Transverse colon (tissue), 3 donors: Measurements from ENCODE around the gene FHAD1.

ENCODE experiments used
- POLR2A ChIP-seq: fragments of 450-650 bp; IDR thresholded peaks from one replicate; pipeline ENCODE4 v1.6.1; 2016; ENCODE audit warnings: antibody characterized with exemption, mild to moderate bottlenecking, moderate library complexity
- POLR2AphosphoS5 ChIP-seq, 3 donors: sonication (generic); formaldehyde crosslinking; IDR thresholded peaks; one replicate each; pipeline ENCODE4 v1.6.1; 2016; ENCODE audit warnings: antibody characterized with exemption in 3 of 3

GRCh38 chr1:15212216-15212953 lies 34.6 kb upstream of the FHAD1 start:
- TF ChIP-seq POLR2AphosphoS5 (IDR thresholded peaks at IDR 0.05) (no peak), POLR2A (no peak)
